Endothelial cell of umbilical vein (primary cell): ENCODE measurements around the gene CDC42EP5. TPM values are rescaled to one million over a fixed set of nuclear protein-coding genes. Genes with fewer than 3 reads are reported as not detected.
A peak's percentile ranks its signal among the peaks of the same experiment; 100 is the strongest.

Source experiments
- BruUV-seq: library from RNA; stranded (reverse); fragments of 400-500 nt; replicated peaks from 2 replicates; lab custom pipeline; 2021; lab: Mats Ljungman, UMichigan
- CTCF ChIA-PET: fragments of 300-600, 350-600 bp; sonication (Branson Sonifier 250); formaldehyde crosslinking; loops from one replicate; lab custom pipeline; 2021; ENCODE audit warnings: antibody characterized with exemption, inconsistent platforms; lab: Charles Lee
- POLR2A ChIA-PET: fragments of 300-600, 350-600 bp; sonication (Branson Sonifier 250); formaldehyde crosslinking; loops from one replicate; lab custom pipeline; 2021; ENCODE audit warnings: antibody characterized with exemption, inconsistent platforms; lab: Charles Lee
- DNase-seq: peaks from one replicate; pipeline ENCODE4 v3.0.0-alpha.2; 2011; ENCODE audit warnings: low read depth, low spot score
- FAIRE-seq: peaks from 2 replicates; lab custom pipeline; 2011; peaks lifted over from hg19 to GRCh38; lab: Jason Lieb, UNC
- H2AFZ ChIP-seq: 2 replicates; pipeline ENCODE4 v1.6.0; 2012; ENCODE audit warnings: low read depth, low read length, control low read depth, inconsistent platforms
- H3K27ac ChIP-seq: 2 replicates; pipeline ENCODE4 v1.5.1; 2011; ENCODE audit warnings: low read depth, mild to moderate bottlenecking, control low read depth, low read length, moderate library complexity; ENCODE audit not compliant: insufficient read depth
- H3K27me3 ChIP-seq, 2 experiments: 2 replicates each; pipeline versions ENCODE4 v1.6.0 to v1.6.1; 2011; ENCODE audit warnings: low read length in 2 of 2, mixed read lengths in 1 of 2; ENCODE audit not compliant: control insufficient read depth in 2 of 2, insufficient read depth in 2 of 2
- H3K36me3 ChIP-seq, 2 experiments: 2 replicates in 1 of 2; 3 replicates in 1 of 2; pipeline ENCODE4 v1.5.1; 2011; ENCODE audit warnings: low read length in 2 of 2, mild to moderate bottlenecking in 1 of 2, moderate library complexity in 1 of 2; ENCODE audit not compliant: control insufficient read depth in 2 of 2, insufficient read depth in 2 of 2; ENCODE audit errors: extremely low read depth in 1 of 2
- H3K4me1 ChIP-seq: 3 replicates; pipeline ENCODE4 v1.5.1; 2011; ENCODE audit warnings: mild to moderate bottlenecking, low read length; ENCODE audit not compliant: control insufficient read depth, insufficient read depth; ENCODE audit errors: extremely low read depth
- H3K4me2 ChIP-seq: 2 replicates; pipeline ENCODE4 v1.6.1; 2011; ENCODE audit warnings: low read length, control low read depth, mixed read lengths; ENCODE audit not compliant: insufficient read depth
- H3K4me3 ChIP-seq, 3 experiments: fragments of 200-600 bp in 1 of 3; sonication (generic), shearing (Covaris generic) in 1 of 3; replicated peaks in 1 of 3; 2 replicates each; pipeline ENCODE4 v1.5.1; 2011 to 2016; ENCODE audit warnings: control low read depth in 3 of 3, low read length in 3 of 3, mild to moderate bottlenecking in 2 of 3, inconsistent platforms in 1 of 3, low read depth in 1 of 3, moderate library complexity in 1 of 3; ENCODE audit not compliant: insufficient read depth in 1 of 3
- H3K79me2 ChIP-seq: 2 replicates; pipeline ENCODE4 v1.6.0; 2012; ENCODE audit warnings: low read length, inconsistent platforms; ENCODE audit not compliant: control insufficient read depth, insufficient read depth
- H3K9ac ChIP-seq: replicated peaks from 2 replicates; pipeline ENCODE3; 2011; ENCODE audit warnings: low read length, control low read depth; ENCODE audit not compliant: insufficient read depth; ENCODE audit errors: extremely low read depth
- H3K9me1 ChIP-seq: replicated peaks from 3 replicates; pipeline ENCODE4 v1.6.0; 2011; ENCODE audit warnings: mild to moderate bottlenecking, low read length; ENCODE audit not compliant: control insufficient read depth, insufficient read depth; ENCODE audit errors: extremely low read depth
- H3K9me3 ChIP-seq: replicated peaks from 2 replicates; pipeline ENCODE4 v1.5.1; 2012; ENCODE audit warnings: low read length, inconsistent platforms; ENCODE audit not compliant: control insufficient read depth, insufficient read depth
- H4K20me1 ChIP-seq: replicated peaks from 2 replicates; pipeline ENCODE3; 2011; ENCODE audit warnings: mild to moderate bottlenecking, low read length; ENCODE audit not compliant: control insufficient read depth, insufficient read depth; ENCODE audit errors: extremely low read depth
- EZH2 ChIP-seq: IDR thresholded peaks from 2 replicates; pipeline ENCODE4 v1.6.1; 2012; ENCODE audit warnings: borderline replicate concordance, low read depth, mild to moderate bottlenecking, moderate library complexity, low read length, inconsistent platforms; ENCODE audit not compliant: severe bottlenecking
- FOS ChIP-seq: IDR thresholded peaks from 2 replicates; pipeline ENCODE4 v1.6.1; 2011; ENCODE audit warnings: mild to moderate bottlenecking, low read length, moderate library complexity, borderline replicate concordance; ENCODE audit not compliant: insufficient read depth
- GATA2 ChIP-seq: IDR thresholded peaks from 2 replicates; pipeline ENCODE4 v1.7.0; 2011; ENCODE audit warnings: low read depth, mild to moderate bottlenecking, moderate library complexity, mixed read lengths, low read length; ENCODE audit not compliant: insufficient read length, insufficient read depth
- JUN ChIP-seq: IDR thresholded peaks from 2 replicates; pipeline ENCODE4 v1.6.1; 2011; ENCODE audit warnings: borderline replicate concordance, low read depth; ENCODE audit not compliant: insufficient read length, insufficient read depth
- MYC ChIP-seq: IDR thresholded peaks from one replicate; pipeline ENCODE4 v1.6.1; 2011; ENCODE audit warnings: mild to moderate bottlenecking, low read depth, low read length
- POLR2A ChIP-seq: IDR thresholded peaks from 2 replicates; pipeline ENCODE4 v1.6.1; 2012; ENCODE audit warnings: low read depth, mild to moderate bottlenecking, control low read depth, low read length
- POLR2AphosphoS5 ChIP-seq: IDR thresholded peaks from 2 replicates; pipeline ENCODE4 v1.6.1; 2012; ENCODE audit warnings: low read depth, mild to moderate bottlenecking, control low read depth, low read length, moderate library complexity; ENCODE audit not compliant: insufficient read depth
- dilution Hi-C: fragments of 300-500 bp; cut with MboI; formaldehyde crosslinking; loops from one replicate; pipeline ENCODE4 v1.15.0; 2019; ENCODE audit warnings: low sequenced_read_pairs; ENCODE audit not compliant: extremely low pct_ligation_motif_present
- intact Hi-C: fragments of 100-400 bp; cut with micrococcal nuclease; formaldehyde crosslinking; loops from one replicate; pipeline ENCODE4 v1.10.0; 2022
- polyA plus RNA-seq, 4 experiments: library from polyadenylated mRNA; depleted of rRNA in 3 of 4; stranded (reverse) in 3 of 4; unstranded in 1 of 4; fragments of >200 nt; gene quantifications; 2 replicates each; pipeline versions ENCODE4 v1.2.1 to v1.2.3, GENCODE V29; 2011 to 2012; ENCODE audit warnings: missing spikeins in 1 of 4
- total RNA-seq: library from RNA; stranded (reverse); gene quantifications from 2 replicates; pipeline ENCODE4 v1.2.3, GENCODE V29; 2021
- TF ChIP-seq, protein P1 (sequence below), 2 donors: IDR thresholded peaks; 1 replicate in 1 of 2; 2 replicates in 1 of 2; pipeline ENCODE4 v1.5.1; 2011; ENCODE audit warnings: low read length in 2 of 2, mild to moderate bottlenecking in 2 of 2, moderate library complexity in 2 of 2, control low read depth in 1 of 2, inconsistent platforms in 1 of 2, low read depth in 1 of 2; ENCODE audit not compliant: insufficient read depth in 1 of 2; ENCODE audit errors: extremely low read depth in 1 of 2
- TF ChIP-seq, protein P2 (sequence below): IDR thresholded peaks from 2 replicates; pipeline ENCODE4 v1.6.1; 2011; ENCODE audit not compliant: insufficient read depth, insufficient read length

CDC42EP5 gene
- total and polyA plus RNA-seq, 2 donors (not counting 3 experiments of a cell fraction or from before 2014, with no cell fraction given) = 37.3 to 85.5 TPM

GRCh38 chr19:54430306-54431254 is 42.5 kb downstream of the CDC42EP5 start:
- peak overlapping the region in 1 of 3 experiments; percentile 17 for H3K4me3 ChIP-seq
- H2AFZ ChIP-seq = peak overlapping the region; percentile 75
- intact Hi-C loops (no loop called here), dilution Hi-C loops (no loop called here)
- H3K9me3 ChIP-seq = no peaks in the 10 kb centered on the region
- peak; percentile 49 for DNase-seq
- no peak overlapping the region for H3K27ac ChIP-seq
- H4K20me1 ChIP-seq = no peaks in the 10 kb centered on the region
- H3K79me2 ChIP-seq = no peaks in the 10 kb centered on the region
- FAIRE-seq = peak; percentile 44
- TF ChIP-seq JUN = no peak
- no peak for TF ChIP-seq POLR2A
- no peak for TF ChIP-seq EZH2
- no peak for TF ChIP-seq POLR2AphosphoS5
- no peak for TF ChIP-seq MYC
- TF ChIP-seq, protein P1, sequence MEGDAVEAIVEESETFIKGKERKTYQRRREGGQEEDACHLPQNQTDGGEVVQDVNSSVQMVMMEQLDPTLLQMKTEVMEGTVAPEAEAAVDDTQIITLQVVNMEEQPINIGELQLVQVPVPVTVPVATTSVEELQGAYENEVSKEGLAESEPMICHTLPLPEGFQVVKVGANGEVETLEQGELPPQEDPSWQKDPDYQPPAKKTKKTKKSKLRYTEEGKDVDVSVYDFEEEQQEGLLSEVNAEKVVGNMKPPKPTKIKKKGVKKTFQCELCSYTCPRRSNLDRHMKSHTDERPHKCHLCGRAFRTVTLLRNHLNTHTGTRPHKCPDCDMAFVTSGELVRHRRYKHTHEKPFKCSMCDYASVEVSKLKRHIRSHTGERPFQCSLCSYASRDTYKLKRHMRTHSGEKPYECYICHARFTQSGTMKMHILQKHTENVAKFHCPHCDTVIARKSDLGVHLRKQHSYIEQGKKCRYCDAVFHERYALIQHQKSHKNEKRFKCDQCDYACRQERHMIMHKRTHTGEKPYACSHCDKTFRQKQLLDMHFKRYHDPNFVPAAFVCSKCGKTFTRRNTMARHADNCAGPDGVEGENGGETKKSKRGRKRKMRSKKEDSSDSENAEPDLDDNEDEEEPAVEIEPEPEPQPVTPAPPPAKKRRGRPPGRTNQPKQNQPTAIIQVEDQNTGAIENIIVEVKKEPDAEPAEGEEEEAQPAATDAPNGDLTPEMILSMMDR (IDR thresholded peaks at IDR 0.05; ENCODE audit: extremely low read depth in 1 of 2, insufficient read depth in 1 of 2, low read depth in 1 of 2, low read length in 2 of 2) = no peak
- no peak for TF ChIP-seq GATA2
- TF ChIP-seq, protein P2, sequence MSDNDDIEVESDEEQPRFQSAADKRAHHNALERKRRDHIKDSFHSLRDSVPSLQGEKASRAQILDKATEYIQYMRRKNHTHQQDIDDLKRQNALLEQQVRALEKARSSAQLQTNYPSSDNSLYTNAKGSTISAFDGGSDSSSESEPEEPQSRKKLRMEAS = no peak
- no peak for TF ChIP-seq FOS
- H3K9ac ChIP-seq = no peak overlapping the region
- ChIA-PET CTCF (interaction anchor here (0.6 to 4.1 kb wide), 2 partner anchors 8 to 1414 kb away, joined by 3 to 21 read pairs; no protein-coding TSS in a partner anchor), POLR2A (no interaction called here)
- peaks cover 0 to 2% of the 10 kb centered on the region in 2 experiments for H3K27me3 ChIP-seq
- H3K4me1 ChIP-seq = no peaks in the 10 kb centered on the region
- H3K9me1 ChIP-seq = no peaks in the 10 kb centered on the region
- H3K4me2 ChIP-seq = no peak overlapping the region
- BruUV-seq = no TSS peak
- no peaks in the 10 kb centered on the region for H3K36me3 ChIP-seq
